HCT116 (cell line): ENCODE measurements around the gene IMPDH1.

Experiments used
- EZH2 ChIP-seq: fragments of 200-600 bp; sonication (generic); IDR thresholded peaks from 2 replicates; pipeline ENCODE4 v1.6.1; 2017; ENCODE audit warnings: antibody characterized with exemption, mixed run types
- POLR2A ChIP-seq: IDR thresholded peaks from 2 replicates; pipeline ENCODE4 v1.7.0; 2011; ENCODE audit warnings: borderline replicate concordance; ENCODE audit not compliant: insufficient read depth, insufficient read length; ENCODE audit errors: extremely low read depth
- SP1 ChIP-seq: IDR thresholded peaks from 2 replicates; pipeline ENCODE4 v1.6.1; 2012; ENCODE audit warnings: low read depth
- ZNF274 ChIP-seq: fragments of 200-500 bp; sonication (Bioruptor generic); IDR thresholded peaks from 2 replicates; pipeline ENCODE4 v1.6.1; 2014; ENCODE audit warnings: mild to moderate bottlenecking, low read depth, low read length, inconsistent platforms

GRCh38 chr7:128349466-128349825, 60.3 kb downstream of the IMPDH1 start:
- TF ChIP-seq EZH2 = no peak
- TF ChIP-seq ZNF274 = no peak
- no peak for TF ChIP-seq POLR2A
- no peak for TF ChIP-seq SP1
